Glutamatergic neuron (in vitro differentiated cells): ENCODE results near the gene RAE1. TPM values are rescaled to one million over a fixed set of nuclear protein-coding genes. Genes with fewer than 3 reads are reported as not detected.

Experiments used
- DNase-seq: peaks from one replicate; pipeline ENCODE4 v3.0.0; 2022
- H3K27ac Mint-ChIP-seq: one replicate; pipeline ENCODE4 v1.8.0; 2020; ENCODE audit warnings: mild to moderate bottlenecking, mixed read lengths, inconsistent platforms; ENCODE audit not compliant: unreplicated experiment
- H3K27me3 Mint-ChIP-seq: one replicate; pipeline ENCODE4 v1.8.0; 2020; ENCODE audit warnings: mild to moderate bottlenecking, moderate library complexity, mixed read lengths, inconsistent platforms; ENCODE audit not compliant: unreplicated experiment
- H3K36me3 Mint-ChIP-seq: one replicate; pipeline ENCODE4 v1.8.0; 2020; ENCODE audit warnings: mild to moderate bottlenecking, mixed read lengths, inconsistent platforms; ENCODE audit not compliant: unreplicated experiment
- H3K4me1 Mint-ChIP-seq: one replicate; pipeline ENCODE4 v1.8.0; 2020; ENCODE audit warnings: mild to moderate bottlenecking, low read depth, mixed read lengths, inconsistent platforms; ENCODE audit not compliant: unreplicated experiment
- H3K4me3 Mint-ChIP-seq: one replicate; pipeline ENCODE4 v1.8.0; 2020; ENCODE audit warnings: mild to moderate bottlenecking, mixed read lengths, inconsistent platforms; ENCODE audit not compliant: unreplicated experiment
- H3K9me3 Mint-ChIP-seq: one replicate; pipeline ENCODE4 v1.8.0; 2020; ENCODE audit warnings: mild to moderate bottlenecking, moderate library complexity, mixed read lengths, inconsistent platforms; ENCODE audit not compliant: unreplicated experiment
- total RNA-seq: library from RNA; stranded (reverse); fragmentation: NEBNext Ultra II Directional; extraction: Animal tissue kit (Norgen Biotek cat#: 25700); gene quantifications from one replicate; pipeline ENCODE4 v1.2.1, GENCODE V29; 2021; ENCODE audit not compliant: unreplicated experiment
- TF ChIP-seq, protein P1 (sequence below): fragments of 200-600 bp; sonication (generic); IDR thresholded peaks from one replicate; pipeline ENCODE4 v1.5.0; 2021; ENCODE audit not compliant: partially characterized antibody, unreplicated experiment

RAE1 gene
- total RNA-seq, 1 donor from 2014 or later, result 28.3 TPM

DNA sequence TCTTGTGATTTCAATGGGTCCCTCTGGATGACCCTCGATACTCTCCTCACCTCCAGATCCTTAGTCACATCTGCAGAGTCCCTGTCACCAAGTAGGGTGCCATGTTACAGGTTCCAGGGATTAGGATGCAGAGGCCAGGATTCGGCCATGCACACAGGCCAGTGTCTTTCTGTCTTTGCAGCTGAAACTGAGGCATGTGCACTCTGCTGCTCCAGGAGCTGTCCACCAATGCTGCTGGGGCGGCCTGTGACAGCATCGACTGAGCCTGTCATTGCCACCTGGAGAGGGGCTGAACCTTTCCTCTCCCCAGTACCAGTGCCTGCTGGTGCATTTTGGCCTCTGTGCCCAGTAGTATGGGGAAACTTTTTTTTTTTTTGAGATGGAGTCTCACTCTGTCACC is 35.7 kb downstream of the RAE1 start:
- Mint-ChIP-seq H3K27me3 (peaks cover 6% of the 10 kb centered on the region), H3K27ac (no peak overlapping the region), H3K4me3 (no peak overlapping the region), H3K9me3 (peaks cover 3% of the 10 kb centered on the region), H3K4me1 (no peaks in the 10 kb centered on the region), H3K36me3 (no peaks in the 10 kb centered on the region)
- TF ChIP-seq, protein P1, sequence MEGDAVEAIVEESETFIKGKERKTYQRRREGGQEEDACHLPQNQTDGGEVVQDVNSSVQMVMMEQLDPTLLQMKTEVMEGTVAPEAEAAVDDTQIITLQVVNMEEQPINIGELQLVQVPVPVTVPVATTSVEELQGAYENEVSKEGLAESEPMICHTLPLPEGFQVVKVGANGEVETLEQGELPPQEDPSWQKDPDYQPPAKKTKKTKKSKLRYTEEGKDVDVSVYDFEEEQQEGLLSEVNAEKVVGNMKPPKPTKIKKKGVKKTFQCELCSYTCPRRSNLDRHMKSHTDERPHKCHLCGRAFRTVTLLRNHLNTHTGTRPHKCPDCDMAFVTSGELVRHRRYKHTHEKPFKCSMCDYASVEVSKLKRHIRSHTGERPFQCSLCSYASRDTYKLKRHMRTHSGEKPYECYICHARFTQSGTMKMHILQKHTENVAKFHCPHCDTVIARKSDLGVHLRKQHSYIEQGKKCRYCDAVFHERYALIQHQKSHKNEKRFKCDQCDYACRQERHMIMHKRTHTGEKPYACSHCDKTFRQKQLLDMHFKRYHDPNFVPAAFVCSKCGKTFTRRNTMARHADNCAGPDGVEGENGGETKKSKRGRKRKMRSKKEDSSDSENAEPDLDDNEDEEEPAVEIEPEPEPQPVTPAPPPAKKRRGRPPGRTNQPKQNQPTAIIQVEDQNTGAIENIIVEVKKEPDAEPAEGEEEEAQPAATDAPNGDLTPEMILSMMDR, result no peak
- no peak for DNase-seq

DNA sequence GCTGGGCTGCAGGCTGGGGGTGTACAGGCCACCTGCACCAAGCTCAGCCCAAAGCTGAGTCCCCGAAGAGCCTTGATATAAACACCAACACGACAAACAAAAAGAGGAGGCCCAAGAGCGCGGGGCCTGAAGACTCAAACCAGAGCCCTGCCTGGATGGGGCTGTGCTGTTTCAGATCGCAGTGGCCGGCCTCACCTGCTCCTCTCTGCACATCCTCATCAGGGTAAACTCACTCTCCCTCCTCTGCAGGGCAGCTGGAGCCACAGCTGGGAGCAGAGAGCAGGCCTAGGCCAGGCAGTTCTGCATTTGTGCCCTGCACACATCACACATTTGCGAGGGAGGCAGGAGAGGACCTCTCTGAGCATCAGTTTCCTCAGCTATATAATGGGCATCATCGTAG is 36.4 kb downstream of the RAE1 start:
- no peak for DNase-seq
- Mint-ChIP-seq H3K27me3 (peaks cover 9% of the 10 kb centered on the region), H3K9me3 (peaks cover 3% of the 10 kb centered on the region), H3K4me1 (no peaks in the 10 kb centered on the region), H3K27ac (no peak overlapping the region), H3K4me3 (no peak overlapping the region), H3K36me3 (no peaks in the 10 kb centered on the region)
- TF ChIP-seq, protein P1, result no peak

DNA sequence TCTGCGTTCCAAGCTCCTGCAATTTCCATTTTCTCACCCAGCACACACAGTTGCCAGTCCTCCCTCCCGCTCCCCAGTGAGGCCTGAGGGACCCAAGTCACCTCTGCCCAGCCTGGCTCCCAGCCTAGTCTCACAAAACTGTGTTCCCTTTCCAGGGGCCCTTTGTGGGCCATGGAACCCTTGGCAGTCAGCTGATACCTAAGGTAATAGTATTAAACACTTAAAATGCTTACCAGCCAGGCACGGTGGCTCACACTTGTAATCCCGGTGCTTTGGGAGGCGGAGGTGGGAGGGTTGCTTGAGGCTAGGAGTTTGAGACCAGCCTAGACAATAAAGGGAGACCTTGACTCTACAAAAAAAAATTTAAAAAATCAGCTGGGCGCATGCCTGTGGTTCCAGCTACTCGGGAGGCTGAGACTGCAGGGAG is 36.9 kb downstream of the RAE1 start:
- no peaks in the 10 kb centered on the region for H3K4me1 Mint-ChIP-seq
- H3K27me3 Mint-ChIP-seq, result peaks cover 9% of the 10 kb centered on the region
- H3K4me3 Mint-ChIP-seq, result no peak overlapping the region
- DNase-seq, result peak; percentile 9
- no peaks in the 10 kb centered on the region for H3K36me3 Mint-ChIP-seq
- H3K27ac Mint-ChIP-seq, result no peak overlapping the region
- H3K9me3 Mint-ChIP-seq, result peaks cover 3% of the 10 kb centered on the region
- TF ChIP-seq, protein P1, result no peak

DNA sequence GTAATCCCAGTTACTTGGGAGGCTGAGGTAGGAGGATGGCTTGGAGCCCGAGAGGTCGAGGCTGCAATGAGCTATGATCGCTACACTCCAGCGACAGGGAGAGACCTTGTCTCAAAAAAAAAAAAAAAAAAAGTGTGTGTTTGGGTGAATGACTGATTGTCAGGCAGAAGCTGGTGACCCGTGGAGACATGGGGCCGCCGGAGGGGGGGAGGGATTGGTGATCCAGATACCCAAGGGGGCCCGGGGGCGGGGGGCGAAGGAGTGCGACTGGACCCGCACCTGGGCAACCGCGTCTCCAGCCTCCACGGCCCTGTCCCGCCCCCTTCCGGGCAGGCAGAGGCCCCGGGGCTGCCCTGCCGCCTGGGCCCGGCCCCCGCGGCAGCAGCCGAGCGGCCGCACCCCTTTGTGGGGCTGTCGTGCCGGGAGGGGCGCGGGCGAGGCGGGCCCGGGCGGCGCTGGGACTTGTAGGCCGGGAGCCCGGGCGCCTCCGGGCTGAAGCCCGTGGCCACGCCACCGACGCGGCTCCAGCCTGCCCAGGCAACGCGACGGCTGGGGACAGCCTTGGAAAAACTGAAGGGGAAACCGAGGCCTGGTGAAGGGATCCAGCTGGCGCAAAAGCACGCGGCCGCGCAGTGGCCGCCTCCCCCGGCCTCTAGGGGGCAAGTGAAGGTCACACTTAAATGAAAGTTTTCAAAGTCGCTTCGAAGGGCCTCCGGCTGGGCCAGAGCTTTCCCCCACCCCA is 38.1 kb downstream of the RAE1 start:
- TF ChIP-seq, protein P1, result peak; percentile 22
- Mint-ChIP-seq H3K4me1 (peaks cover 5% of the 10 kb centered on the region), H3K27me3 (peaks cover 11% of the 10 kb centered on the region), H3K36me3 (no peaks in the 10 kb centered on the region), H3K4me3 (peak overlapping the region; percentile 75), H3K27ac (no peak overlapping the region), H3K9me3 (peaks cover 3% of the 10 kb centered on the region)
- peak; percentile 38 for DNase-seq
